IMR-90 (cell line): ENCODE results near the gene ASB1. TPM values are rescaled to one million over a fixed set of nuclear protein-coding genes. Genes with fewer than 3 reads are reported as not detected.

Experiments
- ATAC-seq: fragments of 200-7000 bp; cut with Tn5 transposase; 2 replicates; pipeline ENCODE4 v1.9.1; 2020; ENCODE audit warnings: low read depth, mild to moderate bottlenecking, moderate library complexity
- BruUV-seq: library from RNA; stranded (reverse); fragments of 400-500 nt; replicated peaks from 2 replicates; lab custom pipeline; 2021; lab: Mats Ljungman, UMichigan
- CTCF ChIA-PET: fragments of 300-600 bp; formaldehyde crosslinking; extraction: SDS; loops from one replicate; lab custom pipeline; 2021; ENCODE audit warnings: antibody characterized with exemption; lab: Yijun Ruan, JAX
- POLR2A ChIA-PET: fragments of 300-600 bp; sonication (Branson Sonifier 250); formaldehyde crosslinking; loops from one replicate; lab custom pipeline; 2022; ENCODE audit warnings: antibody characterized with exemption; ENCODE audit not compliant: unreplicated experiment; lab: Charles Lee
- DNase-seq: peaks from one replicate; pipeline ENCODE4 v3.0.0; 2013
- H2AFZ ChIP-seq: replicated peaks from 2 replicates; pipeline ENCODE3; 2013; ENCODE audit warnings: low read length, mild to moderate bottlenecking; ENCODE audit not compliant: poor library complexity
- H2AK5ac ChIP-seq: 2 replicates; pipeline ENCODE4 v1.6.1; 2013; ENCODE audit warnings: low read depth, low read length, inconsistent platforms
- H2AK9ac ChIP-seq: replicated peaks from 2 replicates; pipeline ENCODE3; 2013; ENCODE audit warnings: mild to moderate bottlenecking, low read depth, low read length, moderate library complexity; ENCODE audit not compliant: poor library complexity
- H2BK120ac ChIP-seq: 2 replicates; pipeline ENCODE4 v1.6.1; 2013; ENCODE audit warnings: low read depth, low read length, inconsistent platforms
- H2BK15ac ChIP-seq: 3 replicates; pipeline ENCODE4 v1.6.1; 2013; ENCODE audit warnings: low read depth, low read length, inconsistent platforms
- H2BK20ac ChIP-seq: 2 replicates; pipeline ENCODE4 v1.6.1; 2013; ENCODE audit warnings: low read depth, mild to moderate bottlenecking, inconsistent platforms, low read length, moderate library complexity
- H2BK5ac ChIP-seq: 2 replicates; pipeline ENCODE4 v1.6.1; 2013; ENCODE audit warnings: mild to moderate bottlenecking, low read depth, low read length, inconsistent platforms; ENCODE audit not compliant: poor library complexity, severe bottlenecking
- H3K14ac ChIP-seq: replicated peaks from 2 replicates; pipeline ENCODE4 v1.6.1; 2013; ENCODE audit warnings: low read depth, low read length, inconsistent platforms
- H3K18ac ChIP-seq: 2 replicates; pipeline ENCODE4 v1.6.1; 2013; ENCODE audit warnings: low read depth, low read length, control low read depth
- H3K23ac ChIP-seq: 2 replicates; pipeline ENCODE4 v1.6.1; 2013; ENCODE audit warnings: low read depth, low read length, inconsistent platforms
- H3K27ac ChIP-seq: 2 replicates; pipeline ENCODE4 v1.5.1; 2013; ENCODE audit warnings: mild to moderate bottlenecking, control low read depth, low read length; ENCODE audit not compliant: insufficient read depth
- H3K27me3 ChIP-seq: 2 replicates; pipeline ENCODE4 v1.6.1; 2013; ENCODE audit warnings: low read length; ENCODE audit not compliant: control insufficient read depth, insufficient read depth
- H3K36me3 ChIP-seq: 2 replicates; pipeline ENCODE4 v1.6.1; 2013; ENCODE audit warnings: low read length, mixed read lengths; ENCODE audit not compliant: control insufficient read depth, insufficient read depth
- H3K4ac ChIP-seq: 2 replicates; pipeline ENCODE4 v1.6.1; 2013; ENCODE audit warnings: low read depth, low read length, inconsistent platforms
- H3K4me1 ChIP-seq: 2 replicates; pipeline ENCODE4 v1.6.1; 2013; ENCODE audit warnings: low read length, mixed read lengths; ENCODE audit not compliant: control insufficient read depth, insufficient read depth
- H3K4me2 ChIP-seq: 2 replicates; pipeline ENCODE4 v1.6.1; 2013; ENCODE audit warnings: low read depth, mild to moderate bottlenecking, control low read depth, low read length, moderate library complexity
- H3K4me3 ChIP-seq: 2 replicates; pipeline ENCODE4 v1.5.1; 2013; ENCODE audit warnings: low read depth, mild to moderate bottlenecking, control low read depth, low read length, moderate library complexity; ENCODE audit not compliant: insufficient read depth
- H3K56ac ChIP-seq: 2 replicates; pipeline ENCODE4 v1.6.1; 2013; ENCODE audit warnings: low read length, inconsistent platforms; ENCODE audit not compliant: insufficient read depth; ENCODE audit errors: extremely low read depth
- H3K79me1 ChIP-seq, 2 experiments: 2 replicates each; pipeline ENCODE4 v1.6.1; 2013; ENCODE audit warnings: low read length in 2 of 2, inconsistent platforms in 1 of 2, low read depth in 1 of 2
- H3K9ac ChIP-seq: 2 replicates; pipeline ENCODE4 v1.6.1; 2013; ENCODE audit warnings: low read depth, low read length, control low read depth
- H3K9me1 ChIP-seq: 2 replicates; pipeline ENCODE4 v1.6.1; 2013; ENCODE audit warnings: low read length, inconsistent platforms; ENCODE audit not compliant: insufficient read depth
- H3K9me3 ChIP-seq: 2 replicates; pipeline ENCODE4 v1.6.1; 2013; ENCODE audit warnings: low read length; ENCODE audit not compliant: control insufficient read depth, insufficient read depth
- H4K20me1 ChIP-seq: 2 replicates; pipeline ENCODE4 v1.6.1; 2013; ENCODE audit warnings: low read length, inconsistent platforms; ENCODE audit not compliant: insufficient read depth
- H4K5ac ChIP-seq: 2 replicates; pipeline ENCODE4 v1.6.1; 2013; ENCODE audit warnings: mild to moderate bottlenecking, low read depth, low read length, control low read depth
- H4K8ac ChIP-seq, 2 experiments: 2 replicates each; pipeline ENCODE4 v1.6.1; 2013; ENCODE audit warnings: low read depth in 2 of 2, low read length in 2 of 2, control low read depth in 1 of 2, inconsistent platforms in 1 of 2
- H4K91ac ChIP-seq: 2 replicates; pipeline ENCODE4 v1.6.1; 2013; ENCODE audit warnings: low read depth, low read length, inconsistent platforms; ENCODE audit not compliant: insufficient read depth
- BHLHE40 ChIP-seq: fragments of 150-350 bp; IDR thresholded peaks from 2 replicates; pipeline ENCODE4 v1.6.1; 2016; ENCODE audit warnings: mild to moderate bottlenecking, low read depth, low read length
- NFE2L2 ChIP-seq: fragments of 150-350 bp; IDR thresholded peaks from 2 replicates; pipeline ENCODE4 v1.6.1; 2016; ENCODE audit warnings: low read depth, mild to moderate bottlenecking, low read length
- RCOR1 ChIP-seq: IDR thresholded peaks from 2 replicates; pipeline ENCODE4 v1.6.1; 2012; ENCODE audit warnings: mild to moderate bottlenecking, low read length, improper control_type of control experiment; ENCODE audit not compliant: insufficient replicate concordance
- WGBS, 2 experiments: methylation state at CpG; one replicate each; pipeline versions ENCODE4 v1.1.5 to v1.1.7; 2013; ENCODE audit warnings: missing lambda C conversion rate in 2 of 2; ENCODE audit not compliant: insufficient read length in 1 of 2; ENCODE audit errors: extremely low coverage in 2 of 2; 5-methylcytosine and 5-hydroxymethylcytosine counted together
- dilution Hi-C: fragments of 300-500 bp; cut with HindIII; formaldehyde crosslinking; loops from one replicate; pipeline ENCODE4 v1.14.3; 2018; ENCODE audit warnings: low sequenced_read_pairs; ENCODE audit not compliant: unreplicated experiment
- in situ Hi-C: fragments of 300-500 bp; cut with MboI; formaldehyde crosslinking; loops from 3 replicates; pipeline ENCODE4 v1.14.3; 2019; ENCODE audit warnings: low sequenced_read_pairs, inconsistent platforms, mixed read lengths
- intact Hi-C: fragments of 100-400 bp; cut with micrococcal nuclease; formaldehyde crosslinking; loops from 2 replicates; pipeline ENCODE4 v1.10.0; 2022
- polyA plus RNA-seq, 3 experiments: library from polyadenylated mRNA; depleted of rRNA; stranded (reverse); fragments of >200 nt; gene quantifications; 2 replicates each; pipeline ENCODE4 v1.2.3, GENCODE V29; 2012; ENCODE audit warnings: low replicate concordance in 1 of 3
- total RNA-seq: library from RNA; depleted of rRNA; stranded (reverse); fragments of >200 nt; gene quantifications from 2 replicates; pipeline ENCODE4 v1.2.3, GENCODE V29; 2012
- TF ChIP-seq, protein P1 (sequence below): fragments of 150-350 bp; IDR thresholded peaks from 2 replicates; pipeline ENCODE4 v1.6.1; 2017; ENCODE audit warnings: mild to moderate bottlenecking, antibody characterized with exemption, low read length, low read depth

Gene ASB1
- total and polyA plus RNA-seq, 2 of the 4 experiments (the other 2 are of a cell fraction), result 23.5 to 37.3 TPM

DNA sequence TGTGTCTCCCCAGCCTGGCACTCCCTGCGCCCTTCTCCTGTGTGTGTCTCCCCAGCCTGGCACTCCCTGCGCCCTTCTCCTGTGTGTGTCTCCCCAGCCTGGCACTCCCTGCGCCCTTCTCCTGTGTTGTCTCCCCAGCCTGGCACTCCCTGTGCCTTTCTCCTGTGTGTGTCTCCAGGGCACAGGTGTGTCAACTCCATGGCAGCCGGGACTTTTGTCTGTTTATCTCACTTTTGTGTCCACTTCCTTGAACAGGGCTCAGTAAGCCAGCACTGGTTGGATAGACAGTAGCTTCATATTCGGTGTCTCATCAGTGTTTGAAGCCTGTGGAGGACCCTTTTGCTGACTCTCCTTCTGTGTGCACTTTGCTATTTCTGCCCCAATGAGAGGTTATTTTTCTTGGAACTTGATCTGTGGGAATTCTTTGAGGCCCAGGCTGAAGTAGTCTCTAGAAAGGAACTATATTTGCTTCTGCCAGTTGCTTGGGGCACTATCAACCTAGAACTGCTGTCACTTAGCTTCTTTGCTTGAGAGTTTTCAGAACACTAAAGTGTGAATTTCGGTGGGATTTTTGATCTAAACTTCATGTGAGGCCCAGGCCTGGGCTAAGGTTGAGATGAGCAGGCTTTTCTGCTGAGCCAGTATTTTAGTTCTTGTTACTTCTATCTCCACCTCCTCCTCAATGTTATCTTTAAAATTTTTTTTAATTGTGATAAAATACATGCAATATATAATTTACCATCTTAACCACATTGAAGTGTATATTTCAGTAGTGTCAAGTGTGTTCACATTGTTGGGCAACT, 8.3 kb upstream of the ASB1 start:
- H3K79me1 ChIP-seq, result 0 out of 4 replicates have a peak, but pooled peaks cover 0 to 2% of the 10 kb centered on the region in 2 experiments

More for the DNA sequence above, 8.3 kb upstream of the ASB1 start:
- no peak overlapping the region for H2AK9ac ChIP-seq
- DNase-seq (peak; percentile 69), ATAC-seq (peak; percentile 48)
- peak overlapping the region; percentile 48; the same call in 1 of the 2 replicates for H2BK20ac ChIP-seq
- peak overlapping the region; percentile 22 for H2BK5ac ChIP-seq
- no peak overlapping the region for H4K91ac ChIP-seq
- peak overlapping the region; percentile 41; the same call in 1 of the 2 replicates for H3K4me2 ChIP-seq
- H3K4me3 ChIP-seq, result no peak overlapping the region
- peak overlapping the region; percentile 33 for H3K4ac ChIP-seq
- H3K14ac ChIP-seq, result 0 out of 2 replicates have a peak overlapping the region, but pooled peaks have one; percentile 3
- H4K8ac ChIP-seq, result peak overlapping the region in 1 of 2 experiments; percentile 10; a peak in 1 of 4 replicates
- TF ChIP-seq, protein P1, sequence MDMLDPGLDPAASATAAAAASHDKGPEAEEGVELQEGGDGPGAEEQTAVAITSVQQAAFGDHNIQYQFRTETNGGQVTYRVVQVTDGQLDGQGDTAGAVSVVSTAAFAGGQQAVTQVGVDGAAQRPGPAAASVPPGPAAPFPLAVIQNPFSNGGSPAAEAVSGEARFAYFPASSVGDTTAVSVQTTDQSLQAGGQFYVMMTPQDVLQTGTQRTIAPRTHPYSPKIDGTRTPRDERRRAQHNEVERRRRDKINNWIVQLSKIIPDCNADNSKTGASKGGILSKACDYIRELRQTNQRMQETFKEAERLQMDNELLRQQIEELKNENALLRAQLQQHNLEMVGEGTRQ, result no peak
- no peak for TF ChIP-seq RCOR1
- no peak for TF ChIP-seq BHLHE40
- 0 out of 2 replicates have a peak, but pooled peaks have one; percentile 6 for TF ChIP-seq NFE2L2
- dilution Hi-C loops (no loop called here), in situ Hi-C loops (no loop called here), intact Hi-C loops (no loop called here)
- H2BK120ac ChIP-seq, result peak overlapping the region; percentile 47; the same call in 1 of the 2 replicates
- CTCF ChIA-PET, result no interaction called here
- H4K20me1 ChIP-seq, result no peaks in the 10 kb centered on the region
- H3K18ac ChIP-seq, result peak overlapping the region; percentile 66; the same call in 1 of the 2 replicates
- H4K5ac ChIP-seq, result peak overlapping the region; percentile 52; the same call in 1 of the 2 replicates
- no peak overlapping the region; the same call in 2 of the 3 replicates for H2BK15ac ChIP-seq
- no peaks in the 10 kb centered on the region for H3K27me3 ChIP-seq
- no peak overlapping the region for H2AFZ ChIP-seq
- BruUV-seq, result no TSS peak
- H2AK5ac ChIP-seq, result no peak overlapping the region; the same call in 1 of the 2 replicates
- H3K23ac ChIP-seq, result no peak overlapping the region
- 68% methylated on average over 3 of the region's 6 CpGs; no CpG with 5 or more reads in 1 of the 2 experiments for WGBS, 2 experiments
- H3K56ac ChIP-seq, result 0 out of 2 replicates have a peak overlapping the region, but pooled peaks have one; percentile 4
- peaks cover 8% of the 10 kb centered on the region; the same call in 1 of the 2 replicates for H3K9me1 ChIP-seq
- POLR2A ChIA-PET, result no interaction called here
- H3K9me3 ChIP-seq, result no peaks in the 10 kb centered on the region; the same call in 1 of the 2 replicates
- peak overlapping the region; percentile 71 for H3K27ac ChIP-seq
- H3K4me1 ChIP-seq, result peaks cover 13% of the 10 kb centered on the region
- H3K9ac ChIP-seq, result no peak overlapping the region; the same call in 1 of the 2 replicates
- H3K36me3 ChIP-seq, result no peaks in the 10 kb centered on the region
